Anterior cingulate cortex (tissue), 58 donors: ENCODE results near the gene HOPX.
A peak's percentile ranks its signal among the peaks of the same experiment; 100 is the strongest.
"Not testable (repeated sequence)": the region's sequence is repeated elsewhere in the genome, so short reads cannot be mapped to it uniquely, and the experiment has no call there.

ENCODE experiments used
- DNase-seq, 58 donors: peaks; one replicate each; lab custom pipeline; 2025; lab: John Stamatoyannopoulos, UW

Gene HOPX

GRCh38 chr4:56689201-56689969 lies 8.3 kb upstream of the HOPX start:
- peak in 7 of 58 donors; percentile 8 to 61 (median 33) for DNase-seq

- DNase-seq = no peak
Measured at GRCh38 chr4:56688094-56688647, 7.1 kb upstream of the HOPX start.

GRCh38 chr4:56686537-56687231 lies 5.6 kb upstream of the HOPX start:
- no peak for DNase-seq

- peak in 3 of 58 donors; percentile 9 to 46 (median 24) for DNase-seq
Measured at GRCh38 chr4:56684320-56685050, 3.4 kb upstream of the HOPX start.

GRCh38 chr4:56683455-56683854 lies 2.4 kb upstream of the HOPX start:
- DNase-seq = no peak

DNA sequence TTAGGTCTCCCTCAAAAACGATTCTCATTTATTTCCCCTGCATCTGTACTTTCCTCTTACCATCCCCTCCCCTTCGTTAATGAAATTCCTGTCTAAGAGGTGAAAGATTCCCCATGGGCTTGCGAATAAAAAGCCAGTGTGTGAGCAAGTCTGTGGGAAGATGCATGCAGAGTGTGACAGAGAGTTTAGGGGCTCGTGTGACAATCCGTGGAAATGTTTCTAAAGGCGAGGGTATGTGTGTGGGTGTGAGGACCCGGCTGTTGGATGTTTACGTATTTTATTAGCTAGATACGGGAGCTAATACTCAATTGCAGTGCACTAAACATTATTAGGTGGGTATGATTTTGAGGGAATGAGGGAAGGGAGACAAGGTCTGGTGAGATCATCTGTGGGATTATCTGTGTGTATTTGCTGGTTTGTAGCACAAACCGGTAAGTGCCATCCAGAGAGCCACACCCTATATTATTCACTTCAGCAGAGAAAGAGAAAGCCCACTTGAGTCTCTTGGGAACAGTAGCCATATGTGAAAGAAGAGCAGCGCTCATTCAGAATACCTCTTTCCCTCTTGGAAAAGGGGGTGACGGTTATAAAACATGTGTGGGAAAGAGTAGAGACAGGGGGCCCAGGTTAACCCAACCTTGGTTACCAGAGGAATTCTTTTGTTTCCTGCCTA lies 893 bp upstream of the HOPX start:
- DNase-seq = no peak

DNA sequence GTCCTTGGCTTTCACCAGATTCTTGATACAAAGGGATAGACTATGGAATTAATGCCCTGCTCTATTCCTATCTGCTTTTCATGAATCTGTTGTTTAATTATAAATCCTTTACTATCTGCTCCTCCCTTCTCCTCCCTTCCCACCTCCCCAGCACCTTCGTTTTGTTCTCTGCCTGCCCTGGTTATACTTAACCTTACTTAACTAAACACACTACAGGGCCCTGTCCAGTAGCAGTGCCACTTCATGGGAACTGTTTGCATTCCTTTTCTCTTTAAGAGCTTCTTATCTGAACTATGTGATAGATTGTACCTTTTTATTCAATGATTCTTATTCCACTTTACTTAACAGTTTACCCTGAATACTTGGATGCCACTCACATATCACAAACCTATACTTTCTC lies 830 bp downstream of the HOPX start:
- no peak for DNase-seq

GRCh38 chr4:56677711-56678110 lies 3.4 kb downstream of the HOPX start:
- peak in 1 of 58 donors; percentile 13 for DNase-seq

DNA sequence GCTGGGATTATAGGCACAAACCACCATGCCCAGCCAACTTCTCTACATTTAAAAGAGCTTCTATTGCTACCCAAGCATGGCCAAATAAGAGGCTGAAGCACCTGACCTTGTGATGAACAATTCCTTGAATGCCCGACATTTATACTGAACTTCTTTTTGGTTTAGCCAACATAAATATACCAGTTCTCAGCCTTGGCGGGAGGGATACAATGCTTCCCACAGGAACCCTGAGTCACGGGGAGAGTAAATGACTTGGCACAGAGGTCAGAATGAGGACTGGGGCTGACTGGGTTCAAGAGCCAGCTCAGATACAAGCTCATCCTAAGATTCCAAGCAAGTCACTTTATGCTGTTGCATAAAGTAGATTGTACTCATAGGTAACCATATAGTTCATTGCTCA lies 6.1 kb downstream of the HOPX start:
- no peak for DNase-seq

DNA sequence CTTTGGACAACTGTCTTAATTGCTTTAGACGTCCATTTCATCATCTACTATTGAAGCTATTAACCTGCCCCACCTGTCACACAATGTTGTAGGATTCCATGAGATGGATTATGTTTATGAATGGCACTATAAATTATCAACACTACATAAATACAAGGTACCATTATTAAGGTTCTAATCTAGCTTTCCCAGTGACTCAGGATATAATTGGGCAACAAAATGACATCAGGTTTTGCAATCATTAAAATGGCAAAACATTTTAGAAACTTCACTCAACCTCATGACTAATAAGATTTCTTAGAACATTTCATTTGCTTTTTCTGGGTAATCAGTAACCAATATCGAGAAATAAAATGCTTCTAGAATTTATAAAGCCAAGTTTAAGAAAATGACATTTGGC lies 9.2 kb downstream of the HOPX start:
- no peak for DNase-seq

DNA sequence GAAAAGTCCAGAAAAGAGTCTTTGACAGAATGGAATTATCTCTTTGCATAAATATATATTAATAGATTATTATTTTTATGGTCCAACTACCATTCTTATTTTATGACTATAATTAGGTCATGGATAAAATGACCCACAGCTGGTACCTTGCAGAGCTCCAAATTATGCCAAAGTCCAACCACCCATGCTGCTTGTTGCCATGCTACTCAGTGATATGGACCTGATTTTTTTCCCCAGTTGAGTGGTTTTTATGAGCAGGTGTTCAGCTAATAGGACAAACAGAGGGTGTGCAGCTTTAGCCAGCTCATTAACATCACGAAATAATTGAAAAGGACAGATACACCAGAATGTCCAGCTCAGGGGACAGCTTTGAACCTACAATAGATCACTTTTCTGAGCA lies 9.7 kb downstream of the HOPX start:
- DNase-seq = no peak

GRCh38 chr4:56668267-56668666 lies 12.8 kb downstream of the HOPX start:
- DNase-seq = no peak

- DNase-seq = not testable (repeated sequence)
Measured at GRCh38 chr4:56667396-56667795, 13.7 kb downstream of the HOPX start.

DNA sequence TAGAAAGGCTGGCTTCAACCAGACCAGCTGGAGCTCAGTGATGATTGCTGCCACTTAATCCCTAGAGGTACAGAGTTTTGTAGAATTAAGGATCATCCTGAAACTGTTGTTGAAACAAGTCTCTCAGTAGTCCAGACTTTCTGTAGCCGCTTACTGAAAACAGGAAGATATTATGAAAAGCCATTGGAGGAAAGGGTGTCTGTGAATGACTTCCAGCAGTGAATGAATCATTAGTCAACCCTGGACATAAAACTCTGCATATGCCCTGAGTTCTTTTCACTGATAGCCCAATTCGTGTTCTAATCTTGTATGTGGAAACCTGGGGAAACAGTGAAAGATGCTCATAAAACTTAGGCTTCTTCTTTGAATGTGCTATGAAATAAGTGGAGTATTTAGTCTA lies 14.8 kb downstream of the HOPX start:
- no peak for DNase-seq

- no peak for DNase-seq
Measured at GRCh38 chr4:56665781-56666180, 15.3 kb downstream of the HOPX start.

DNA sequence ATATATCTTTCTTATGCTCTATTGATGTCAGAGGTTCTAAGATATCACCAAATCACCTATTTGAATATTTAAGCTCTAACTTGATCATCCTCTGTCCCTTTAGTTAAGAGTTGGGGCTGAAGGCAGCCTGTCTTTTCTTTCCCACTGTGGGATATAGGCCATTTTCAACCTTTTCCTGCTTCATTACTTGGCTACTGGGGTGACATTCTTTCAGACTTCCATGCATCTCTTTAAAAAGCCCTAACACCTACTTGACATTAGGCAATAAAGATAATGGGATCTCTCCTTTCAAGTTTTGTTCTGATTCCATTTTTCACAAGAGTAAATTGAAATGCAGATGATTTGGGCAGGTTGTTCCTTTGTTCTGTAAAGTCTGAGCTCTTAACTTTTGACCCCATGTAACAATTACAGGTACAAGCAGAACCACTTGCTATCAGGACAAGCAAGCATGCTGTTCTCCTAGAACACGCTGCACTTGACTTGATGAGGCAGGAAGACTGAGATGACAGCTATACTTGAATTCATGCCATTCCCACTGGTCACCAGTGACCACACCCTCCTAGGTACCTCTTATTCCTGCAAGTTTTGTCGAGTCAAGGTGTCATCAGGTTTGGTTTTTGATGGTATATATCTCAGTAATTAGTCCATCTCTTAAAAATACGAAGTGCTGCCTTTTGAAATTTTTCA lies 18.2 kb downstream of the HOPX start:
- no peak for DNase-seq

- no peak for DNase-seq
Measured at GRCh38 chr4:56659946-56660345, 21.1 kb downstream of the HOPX start.

DNA sequence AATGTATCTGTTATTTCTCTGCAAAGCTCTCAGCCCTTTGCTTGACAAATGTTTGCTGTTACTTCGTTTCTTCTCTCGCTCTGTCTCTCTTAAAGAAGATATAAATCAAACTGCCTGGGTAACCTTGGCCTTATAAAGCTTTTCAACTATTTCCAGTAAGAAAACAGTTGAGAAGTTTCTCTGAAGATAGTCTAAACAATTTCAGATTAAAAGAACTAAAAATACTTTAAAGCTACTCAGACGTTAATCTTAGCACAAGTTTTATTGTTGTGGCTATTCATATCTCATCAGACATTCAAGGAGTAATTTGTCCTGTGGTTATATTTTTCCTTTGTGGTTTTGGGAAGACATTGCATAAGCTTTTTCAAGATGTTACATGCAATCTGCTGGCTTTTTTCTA lies 22.6 kb downstream of the HOPX start:
- no peak for DNase-seq

GRCh38 chr4:56657818-56658217 lies 23.3 kb downstream of the HOPX start:
- peak in 23 of 58 donors; percentile 2 to 49 (median 30) for DNase-seq

DNA sequence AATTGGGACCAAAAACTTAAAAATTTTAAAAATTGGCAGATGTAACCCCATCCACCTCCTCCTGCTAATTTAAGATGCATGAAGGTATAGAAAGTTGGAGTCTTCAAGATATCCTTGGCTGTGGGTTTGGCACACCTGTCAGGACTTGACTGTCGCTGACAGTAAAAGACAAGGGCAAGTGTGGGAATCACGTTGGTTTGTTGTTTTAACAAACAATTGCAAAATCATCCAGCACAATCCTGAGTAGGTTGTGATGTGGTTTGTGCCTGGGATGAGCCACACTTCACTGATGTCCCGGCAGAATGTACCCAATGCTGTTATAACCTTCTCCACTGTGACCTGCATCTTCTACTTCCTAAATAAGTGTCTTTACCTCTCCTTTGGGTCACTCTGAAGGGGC lies 24.0 kb downstream of the HOPX start:
- no peak for DNase-seq
